ENCODE measurements around the gene SLC7A8.

SLC7A8 gene

GRCh38 chr14:23143911-23144310 is 39.5 kb downstream of the SLC7A8 start:
- no peak overlapping the region for H3K4me3 ChIP-seq (ENCODE audit: low read depth, low read length)
- no peak for TF ChIP-seq CTCF (IDR thresholded peaks at IDR 0.05; ENCODE audit: control insufficient read depth, extremely low read depth, insufficient read depth)
- no peak for DNase-seq (ENCODE audit: low read depth)

- DNase-seq (ENCODE audit: low read depth): no peak
- no peak overlapping the region for H3K4me3 ChIP-seq (ENCODE audit: low read depth, low read length)
- no peak for TF ChIP-seq CTCF (IDR thresholded peaks at IDR 0.05; ENCODE audit: control insufficient read depth, extremely low read depth, insufficient read depth)
Observed at GRCh38 chr14:23142826-23143225, 40.6 kb downstream of the SLC7A8 start.

GRCh38 chr14:23141706-23142444 is 41.6 kb downstream of the SLC7A8 start:
- DNase-seq (ENCODE audit: low read depth): no peak
- no peak for TF ChIP-seq CTCF (IDR thresholded peaks at IDR 0.05; ENCODE audit: control insufficient read depth, extremely low read depth, insufficient read depth)
- no peak overlapping the region for H3K4me3 ChIP-seq (ENCODE audit: low read depth, low read length)

GRCh38 chr14:23140371-23140770 is 43.1 kb downstream of the SLC7A8 start:
- DNase-seq (ENCODE audit: low read depth): no peak
- TF ChIP-seq CTCF (IDR thresholded peaks at IDR 0.05; ENCODE audit: control insufficient read depth, extremely low read depth, insufficient read depth): no peak
- H3K4me3 ChIP-seq (ENCODE audit: low read depth, low read length): no peak overlapping the region

GRCh38 chr14:23139874-23140273 is 43.6 kb downstream of the SLC7A8 start:
- DNase-seq (ENCODE audit: low read depth): no peak
- no peak for TF ChIP-seq CTCF (IDR thresholded peaks at IDR 0.05; ENCODE audit: control insufficient read depth, extremely low read depth, insufficient read depth)
- no peak overlapping the region for H3K4me3 ChIP-seq (ENCODE audit: low read depth, low read length)

- no peak overlapping the region for H3K4me3 ChIP-seq (ENCODE audit: low read depth, low read length)
- no peak for TF ChIP-seq CTCF (IDR thresholded peaks at IDR 0.05; ENCODE audit: control insufficient read depth, extremely low read depth, insufficient read depth)
- no peak for DNase-seq (ENCODE audit: low read depth)
Observed at GRCh38 chr14:23137813-23138535, 45.5 kb downstream of the SLC7A8 start.

All from LNCaP clone FGC (cell line).